ENCODE measurements around the gene TNFSF10.

The TNFSF10 gene

DNA sequence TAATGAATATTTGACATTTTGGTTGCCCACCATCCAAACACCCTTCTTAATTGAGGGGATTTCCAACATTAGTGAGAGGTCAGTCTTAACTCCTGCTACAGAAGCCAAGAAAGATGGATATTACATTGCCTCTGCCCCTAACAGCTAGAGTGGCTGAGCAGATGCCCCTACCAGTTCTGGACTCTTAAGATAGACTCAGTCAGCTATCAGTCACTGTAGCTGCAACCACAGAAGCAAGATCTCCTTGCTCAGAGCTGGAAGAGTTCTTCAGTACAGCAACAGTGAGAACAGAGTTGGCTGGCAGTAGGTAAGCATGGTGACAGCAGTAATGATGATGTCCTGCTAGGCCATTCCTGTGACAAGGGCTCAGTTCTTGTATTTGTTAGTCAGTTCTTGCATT, 29.4 kb upstream of the TNFSF10 start:
- TF ChIP-seq, protein P1, sequence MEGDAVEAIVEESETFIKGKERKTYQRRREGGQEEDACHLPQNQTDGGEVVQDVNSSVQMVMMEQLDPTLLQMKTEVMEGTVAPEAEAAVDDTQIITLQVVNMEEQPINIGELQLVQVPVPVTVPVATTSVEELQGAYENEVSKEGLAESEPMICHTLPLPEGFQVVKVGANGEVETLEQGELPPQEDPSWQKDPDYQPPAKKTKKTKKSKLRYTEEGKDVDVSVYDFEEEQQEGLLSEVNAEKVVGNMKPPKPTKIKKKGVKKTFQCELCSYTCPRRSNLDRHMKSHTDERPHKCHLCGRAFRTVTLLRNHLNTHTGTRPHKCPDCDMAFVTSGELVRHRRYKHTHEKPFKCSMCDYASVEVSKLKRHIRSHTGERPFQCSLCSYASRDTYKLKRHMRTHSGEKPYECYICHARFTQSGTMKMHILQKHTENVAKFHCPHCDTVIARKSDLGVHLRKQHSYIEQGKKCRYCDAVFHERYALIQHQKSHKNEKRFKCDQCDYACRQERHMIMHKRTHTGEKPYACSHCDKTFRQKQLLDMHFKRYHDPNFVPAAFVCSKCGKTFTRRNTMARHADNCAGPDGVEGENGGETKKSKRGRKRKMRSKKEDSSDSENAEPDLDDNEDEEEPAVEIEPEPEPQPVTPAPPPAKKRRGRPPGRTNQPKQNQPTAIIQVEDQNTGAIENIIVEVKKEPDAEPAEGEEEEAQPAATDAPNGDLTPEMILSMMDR (IDR thresholded peaks at IDR 0.05): no peak
- H3K27ac ChIP-seq: no peak overlapping the region

DNA sequence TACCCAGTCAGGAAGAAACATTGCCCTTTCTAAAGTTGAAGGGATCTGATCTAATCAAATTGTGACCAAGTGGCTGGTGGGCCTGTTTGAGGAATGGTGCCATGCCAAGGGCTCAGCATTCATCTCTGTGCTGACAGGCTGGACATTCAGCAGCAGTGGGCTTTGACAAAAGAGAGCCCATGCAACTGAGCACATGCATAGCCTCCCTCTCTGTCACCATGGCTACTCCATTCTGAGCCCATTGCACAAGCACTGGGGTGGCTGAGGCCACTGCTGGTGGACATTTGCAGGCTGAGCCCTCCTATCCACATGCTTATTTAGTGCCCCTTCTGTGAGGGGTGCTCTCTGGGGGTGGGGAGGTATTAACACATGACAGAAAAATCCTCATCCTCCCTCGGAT, 28.6 kb upstream of the TNFSF10 start:
- no peak overlapping the region for H3K27ac ChIP-seq
- no peak for TF ChIP-seq ZFX (IDR thresholded peaks at IDR 0.05; ENCODE audit: borderline replicate concordance)
- TF ChIP-seq, protein P1 (IDR thresholded peaks at IDR 0.05): no peak

DNA sequence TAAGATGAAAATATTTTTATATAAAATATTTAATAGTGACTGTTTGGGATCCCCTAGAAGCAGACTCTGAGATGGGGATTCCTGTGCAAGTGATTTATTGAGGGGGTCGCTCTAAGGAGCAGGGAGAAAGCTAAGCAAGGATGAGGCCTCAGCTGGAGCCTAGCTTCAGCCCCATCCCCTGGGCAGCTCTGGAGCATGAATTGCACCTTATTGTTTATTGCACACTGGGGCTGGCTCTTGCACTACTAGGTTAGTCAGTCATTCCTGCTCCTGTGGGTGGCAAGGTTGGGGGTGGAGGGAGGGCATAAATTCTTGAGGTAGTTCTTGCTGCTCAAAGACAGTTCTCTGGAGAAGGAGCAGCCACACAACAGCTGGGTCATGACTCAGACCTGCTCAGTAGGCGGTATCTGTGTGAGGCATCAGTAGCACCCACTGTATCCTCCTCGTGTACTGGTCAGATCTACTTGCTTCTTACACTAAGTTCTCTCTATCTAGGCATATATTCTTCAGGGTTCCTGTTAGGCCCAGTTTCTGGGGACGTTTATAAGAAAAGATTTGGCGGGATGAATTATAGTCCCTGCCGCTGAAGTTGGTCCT, 27.2 kb upstream of the TNFSF10 start:
- no peak overlapping the region for H3K27ac ChIP-seq
- TF ChIP-seq ZFX (IDR thresholded peaks at IDR 0.05; ENCODE audit: borderline replicate concordance): no peak
- TF ChIP-seq, protein P1 (IDR thresholded peaks at IDR 0.05): no peak

DNA sequence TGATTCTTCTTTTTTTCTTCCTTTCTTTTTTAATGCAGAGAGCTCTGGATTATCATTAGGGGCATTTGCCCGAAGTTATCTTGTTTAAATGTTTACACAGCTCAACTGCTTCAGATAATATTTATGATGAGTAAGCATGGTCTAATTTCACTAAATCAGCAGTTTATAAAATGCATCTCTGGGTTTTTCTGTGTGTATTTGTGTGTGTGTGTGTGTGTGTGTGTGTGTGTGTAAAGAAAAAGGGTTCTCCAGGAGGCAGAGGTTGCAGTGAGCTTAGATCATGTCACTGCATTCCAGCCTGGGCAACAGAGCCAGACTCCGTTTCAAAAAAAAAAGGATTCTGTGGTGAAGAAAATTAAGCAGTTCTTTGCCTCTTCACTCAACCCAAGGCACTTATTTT, 25.9 kb upstream of the TNFSF10 start:
- H3K27ac ChIP-seq: no peak overlapping the region

DNA sequence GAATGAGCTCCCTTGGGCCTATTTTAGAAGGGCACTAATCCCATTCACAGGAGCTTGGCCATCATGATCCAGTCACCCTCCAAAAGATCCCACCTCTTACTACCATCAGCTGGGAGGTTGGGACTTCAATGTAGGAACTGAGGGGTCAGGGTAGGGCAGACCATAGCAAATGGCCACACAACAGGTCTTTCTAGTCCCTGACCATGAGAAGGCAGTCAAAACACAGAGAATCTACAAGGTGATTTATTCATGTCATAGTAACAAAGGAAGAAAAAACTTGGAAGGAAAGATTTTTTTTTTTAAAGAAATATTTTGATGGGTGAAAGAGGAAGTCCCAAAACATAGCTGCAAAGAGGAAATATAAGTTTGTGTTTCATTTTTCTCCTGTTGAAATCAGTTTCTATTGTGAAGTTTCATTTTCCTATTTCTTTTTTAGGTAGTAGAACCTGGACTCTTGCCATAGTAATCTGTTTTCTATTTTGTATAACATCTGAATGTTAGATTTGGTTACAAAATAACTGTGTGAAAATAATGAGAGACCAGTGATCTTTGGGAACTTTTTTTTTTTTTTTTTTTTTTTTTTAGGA, 23.5 kb upstream of the TNFSF10 start:
- TF ChIP-seq ZFX (IDR thresholded peaks at IDR 0.05; ENCODE audit: borderline replicate concordance): no peak
- TF ChIP-seq, protein P1 (IDR thresholded peaks at IDR 0.05): no peak
- no peak overlapping the region for H3K27ac ChIP-seq

More for the DNA sequence above, 25.9 kb upstream of the TNFSF10 start:
- no peak for TF ChIP-seq ZFX (IDR thresholded peaks at IDR 0.05; ENCODE audit: borderline replicate concordance)
- TF ChIP-seq, protein P1 (IDR thresholded peaks at IDR 0.05): no peak

DNA sequence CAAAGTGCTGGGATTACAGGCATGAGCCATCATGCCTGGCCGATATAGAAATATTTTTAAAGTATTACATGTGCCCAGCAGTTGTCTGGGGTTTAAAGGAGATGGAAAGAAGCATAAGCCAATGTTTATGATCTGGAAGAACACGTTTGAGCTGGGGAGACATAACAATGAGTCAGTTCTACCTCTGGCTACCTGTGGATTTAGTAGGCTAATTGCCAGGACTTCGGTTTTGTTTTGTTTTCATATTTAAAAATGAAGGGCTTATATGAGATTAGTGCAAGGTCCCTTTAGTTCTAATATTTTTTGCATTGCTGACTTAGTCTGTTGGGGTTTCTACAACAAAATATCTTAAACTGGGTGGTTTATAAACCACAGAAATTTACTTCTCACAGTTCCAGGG, 22.9 kb upstream of the TNFSF10 start:
- no peak for TF ChIP-seq ZFX (IDR thresholded peaks at IDR 0.05; ENCODE audit: borderline replicate concordance)
- TF ChIP-seq, protein P1 (IDR thresholded peaks at IDR 0.05): no peak
- H3K27ac ChIP-seq: no peak overlapping the region

DNA sequence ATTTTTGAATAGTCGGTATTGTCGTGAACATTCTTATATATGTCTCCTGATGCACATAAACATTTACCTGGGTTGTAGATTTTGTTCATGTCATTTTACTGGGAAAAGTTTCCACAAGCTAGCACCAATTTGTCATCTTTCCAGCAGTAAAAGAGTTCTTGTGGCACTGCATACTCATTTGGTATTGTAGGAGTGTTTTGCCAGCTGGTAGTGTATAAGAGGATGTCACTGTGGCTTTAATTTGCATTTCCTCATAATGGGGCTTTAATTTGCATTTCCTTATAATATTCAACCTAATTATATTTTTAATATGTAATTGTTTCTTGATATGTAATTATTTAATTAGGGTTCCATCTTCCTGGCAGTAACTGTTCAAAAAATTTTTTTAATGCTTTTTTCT, 21.2 kb upstream of the TNFSF10 start:
- TF ChIP-seq, protein P1 (IDR thresholded peaks at IDR 0.05): no peak
- TF ChIP-seq ZFX (IDR thresholded peaks at IDR 0.05; ENCODE audit: borderline replicate concordance): no peak
- H3K27ac ChIP-seq: no peak overlapping the region

Measured in 22Rv1 (cell line).